A172 (cell line): Measurements from ENCODE around the gene UBFD1. TPM values are rescaled to one million over a fixed set of nuclear protein-coding genes. Genes with fewer than 3 reads are reported as not detected.
"Not testable (repeated sequence)": the region's sequence is repeated elsewhere in the genome, so short reads cannot be mapped to it uniquely, and the experiment has no call there.

Experiments
- DNase-seq: peaks from one replicate; pipeline ENCODE4 v3.0.0-alpha.2; 2015; ENCODE audit warnings: low spot score
- total RNA-seq: library from RNA; depleted of rRNA; stranded (reverse); fragments of >200 nt; shearing (Covaris generic); gene quantifications from 2 replicates; pipeline ENCODE4 v1.2.3, GENCODE V29; 2014

The UBFD1 gene
- total RNA-seq, 1 experiment from 2014 or later, result 153 TPM

- DNase-seq, result no peak
Measured at GRCh38 chr16:23527961-23528643, 29.4 kb upstream of the UBFD1 start.

- no peak for DNase-seq
Measured at GRCh38 chr16:23528644-23529310, 28.8 kb upstream of the UBFD1 start.

- no peak for DNase-seq
Measured at GRCh38 chr16:23530062-23530461, 27.5 kb upstream of the UBFD1 start.

- no peak for DNase-seq
Measured at GRCh38 chr16:23532448-23532847, 25.1 kb upstream of the UBFD1 start.

GRCh38 chr16:23534868-23535860 lies 22.4 kb upstream of the UBFD1 start:
- no peak for DNase-seq

GRCh38 chr16:23535901-23536300 lies 21.6 kb upstream of the UBFD1 start:
- no peak for DNase-seq

- DNase-seq, result no peak
Measured at GRCh38 chr16:23537390-23537789, 20.1 kb upstream of the UBFD1 start.

GRCh38 chr16:23538919-23539278 lies 18.6 kb upstream of the UBFD1 start:
- DNase-seq, result no peak

GRCh38 chr16:23539984-23540816 lies 17.3 kb upstream of the UBFD1 start:
- no peak for DNase-seq

GRCh38 chr16:23540817-23541178 lies 16.7 kb upstream of the UBFD1 start:
- DNase-seq, result not testable (repeated sequence)

GRCh38 chr16:23544436-23544835 lies 13.1 kb upstream of the UBFD1 start:
- DNase-seq, result no peak

- DNase-seq, result no peak
Measured at GRCh38 chr16:23549938-23550337, 7.6 kb upstream of the UBFD1 start.

GRCh38 chr16:23552161-23552560 lies 5.4 kb upstream of the UBFD1 start:
- no peak for DNase-seq

- no peak for DNase-seq
Measured at GRCh38 chr16:23554536-23554935, 3.0 kb upstream of the UBFD1 start.

GRCh38 chr16:23557779-23558702 lies 514 bp downstream of the UBFD1 start:
- peak; percentile 43 for DNase-seq

- DNase-seq, result no peak
Measured at GRCh38 chr16:23561586-23561985, 4.1 kb downstream of the UBFD1 start.

- no peak for DNase-seq
Measured at GRCh38 chr16:23562505-23562904, 5.0 kb downstream of the UBFD1 start.

GRCh38 chr16:23563186-23563585 lies 5.7 kb downstream of the UBFD1 start:
- DNase-seq, result no peak

GRCh38 chr16:23564575-23565363 lies 7.2 kb downstream of the UBFD1 start:
- DNase-seq, result no peak

GRCh38 chr16:23566724-23567123 lies 9.2 kb downstream of the UBFD1 start:
- no peak for DNase-seq
